ENCODE data around the gene PANK4.

GRCh38 chr1:2466270-2466665 is 60.1 kb downstream of the PANK4 start:
- TF ChIP-seq CTCF (IDR thresholded peaks at IDR 0.05; ENCODE audit: low read depth, low read length, missing input control) = no peak
- TF ChIP-seq YY1 (IDR thresholded peaks at IDR 0.05) = no peak
- no peak for TF ChIP-seq ATF3 (IDR thresholded peaks at IDR 0.05)
- TF ChIP-seq HNF4A (conservative IDR thresholded peaks at IDR 0.05) = no peak
- no peak for TF ChIP-seq TAF1 (conservative IDR thresholded peaks at IDR 0.05)
- TF ChIP-seq RAD21 (IDR thresholded peaks at IDR 0.05) = no peak
- no peak for TF ChIP-seq RXRA (IDR thresholded peaks at IDR 0.05)
- TF ChIP-seq NR2F2 (IDR thresholded peaks at IDR 0.05) = no peak
- no peak for TF ChIP-seq JUND (IDR thresholded peaks at IDR 0.05)
- TF ChIP-seq GABPA (IDR thresholded peaks at IDR 0.05 in 1 of 2, conservative IDR thresholded peaks at IDR 0.05 in 1 of 2) = no peak
- TF ChIP-seq EGR1 (IDR thresholded peaks at IDR 0.05; ENCODE audit: low read depth in 2 of 2) = no peak
- no peak for TF ChIP-seq SP1 (IDR thresholded peaks at IDR 0.05)
- no peak for TF ChIP-seq MAX (IDR thresholded peaks at IDR 0.05)

All from liver (tissue), 3 donors.